Trophoblast cell (in vitro differentiated cells and primary cell): Measurements from ENCODE around the gene SLC18A2.
A peak's percentile ranks its signal among the peaks of the same experiment; 100 is the strongest.

Experiments
- DNase-seq, 2 donors: peaks; one replicate each; pipeline ENCODE4 v3.0.0-alpha.2; 2016
- H2AFZ ChIP-seq: 2 replicates; pipeline ENCODE4 v1.6.1; 2013; ENCODE audit warnings: low read length, moderate library complexity, mild to moderate bottlenecking; ENCODE audit not compliant: insufficient read depth, poor library complexity
- H2AK5ac ChIP-seq: 2 replicates; pipeline ENCODE4 v1.6.1; 2013; ENCODE audit warnings: mild to moderate bottlenecking, low read length
- H2BK120ac ChIP-seq: 2 replicates; pipeline ENCODE4 v1.6.1; 2013; ENCODE audit warnings: low read length, mild to moderate bottlenecking, moderate library complexity; ENCODE audit not compliant: insufficient read depth, poor library complexity
- H2BK12ac ChIP-seq: 2 replicates; pipeline ENCODE4 v1.6.1; 2013; ENCODE audit warnings: mild to moderate bottlenecking, low read length, moderate library complexity
- H2BK5ac ChIP-seq: 2 replicates; pipeline ENCODE4 v1.6.1; 2013; ENCODE audit warnings: low read length, low read depth, moderate library complexity, mild to moderate bottlenecking; ENCODE audit not compliant: poor library complexity
- H3K14ac ChIP-seq: 2 replicates; pipeline ENCODE4 v1.6.1; 2013; ENCODE audit warnings: mild to moderate bottlenecking, low read length
- H3K18ac ChIP-seq: 2 replicates; pipeline ENCODE4 v1.6.1; 2013; ENCODE audit warnings: mild to moderate bottlenecking, low read length
- H3K23ac ChIP-seq: 2 replicates; pipeline ENCODE4 v1.6.1; 2013; ENCODE audit warnings: low read length
- H3K27ac ChIP-seq: 2 replicates; pipeline ENCODE4 v1.5.1; 2013; ENCODE audit warnings: low read depth, mild to moderate bottlenecking, inconsistent platforms, low read length, moderate library complexity
- H3K27me3 ChIP-seq: 2 replicates; pipeline ENCODE4 v1.6.1; 2013; ENCODE audit warnings: inconsistent platforms, mild to moderate bottlenecking, low read length, moderate library complexity; ENCODE audit not compliant: insufficient read depth
- H3K36me3 ChIP-seq, 2 experiments: 1 replicate in 1 of 2; 2 replicates in 1 of 2; pipeline ENCODE4 v1.6.1; 2013; ENCODE audit warnings: low read length in 2 of 2, mild to moderate bottlenecking in 2 of 2, moderate library complexity in 1 of 2; ENCODE audit not compliant: insufficient read depth in 2 of 2, control insufficient read depth in 1 of 2
- H3K4ac ChIP-seq: 2 replicates; pipeline ENCODE4 v1.6.1; 2013; ENCODE audit warnings: low read depth, mild to moderate bottlenecking, low read length, moderate library complexity
- H3K4me1 ChIP-seq, 2 experiments: 1 replicate in 1 of 2; 2 replicates in 1 of 2; pipeline ENCODE4 v1.6.1; 2013; ENCODE audit warnings: low read length in 2 of 2, mild to moderate bottlenecking in 2 of 2, moderate library complexity in 1 of 2; ENCODE audit not compliant: insufficient read depth in 2 of 2, control insufficient read depth in 1 of 2
- H3K4me2 ChIP-seq: 2 replicates; pipeline ENCODE4 v1.6.1; 2013; ENCODE audit warnings: inconsistent platforms, mild to moderate bottlenecking, low read length, moderate library complexity
- H3K4me3 ChIP-seq: 2 replicates; pipeline ENCODE4 v1.5.1; 2013; ENCODE audit warnings: mild to moderate bottlenecking, low read depth, low read length, inconsistent platforms
- H3K79me1 ChIP-seq: one replicate; pipeline ENCODE4 v1.6.1; 2013; ENCODE audit warnings: low read length
- H3K79me2 ChIP-seq: 2 replicates; pipeline ENCODE4 v1.6.1; 2013; ENCODE audit warnings: low read length, mild to moderate bottlenecking; ENCODE audit not compliant: control insufficient read depth, insufficient read depth, poor library complexity
- H3K9ac ChIP-seq: 2 replicates; pipeline ENCODE4 v1.6.1; 2013; ENCODE audit warnings: mild to moderate bottlenecking, low read length
- H3K9me3 ChIP-seq: 2 replicates; pipeline ENCODE4 v1.6.1; 2013; ENCODE audit warnings: low read depth, mild to moderate bottlenecking, control low read depth, inconsistent platforms, low read length; ENCODE audit not compliant: insufficient read depth
- H4K12ac ChIP-seq: 2 replicates; pipeline ENCODE4 v1.6.1; 2013; ENCODE audit warnings: low read depth, mild to moderate bottlenecking, low read length, moderate library complexity
- H4K8ac ChIP-seq: 2 replicates; pipeline ENCODE4 v1.6.1; 2013; ENCODE audit warnings: low read depth, mild to moderate bottlenecking, low read length, moderate library complexity
- H4K91ac ChIP-seq: one replicate; pipeline ENCODE4 v1.6.1; 2013; ENCODE audit warnings: low read depth, mild to moderate bottlenecking, low read length, moderate library complexity
- WGBS: extraction: QIAGEN DNeasy Blood & Tissue Kit; methylation state at CpG from one replicate; pipeline ENCODE4 v1.1.7; 2013; ENCODE audit warnings: missing lambda C conversion rate; ENCODE audit not compliant: insufficient read length, insufficient coverage; ENCODE audit errors: extremely low coverage; 5-methylcytosine and 5-hydroxymethylcytosine counted together

Gene SLC18A2

GRCh38 chr10:117221156-117221711 is 19.7 kb upstream of the SLC18A2 start:
- H3K27ac ChIP-seq, result no peak overlapping the region
- H3K23ac ChIP-seq, result no peak overlapping the region
- peaks cover 3% of the 10 kb centered on the region for H3K79me2 ChIP-seq
- H3K36me3 ChIP-seq, result no peaks in the 10 kb centered on the region
- no peak overlapping the region for H3K9ac ChIP-seq
- no peak overlapping the region for H3K14ac ChIP-seq
- H2BK120ac ChIP-seq, result no peak overlapping the region
- H3K18ac ChIP-seq, result no peak overlapping the region
- H2AK5ac ChIP-seq, result no peak overlapping the region
- peaks cover 9 to 10% of the 10 kb centered on the region in 2 experiments for H3K4me1 ChIP-seq
- no peaks in the 10 kb centered on the region for H3K9me3 ChIP-seq
- H2BK5ac ChIP-seq, result no peak overlapping the region
- H4K8ac ChIP-seq, result no peak overlapping the region
- peaks cover 5% of the 10 kb centered on the region for H3K27me3 ChIP-seq
- H3K4me2 ChIP-seq, result no peak overlapping the region
- no peak overlapping the region for H2AFZ ChIP-seq
- no peak overlapping the region for H2BK12ac ChIP-seq
- H3K4ac ChIP-seq, result no peak overlapping the region
- H3K4me3 ChIP-seq, result no peak overlapping the region
- DNase-seq, result peak in 1 of 2 donors; percentile 5
- no CpG with 5 or more reads among the region's 10 CpGs for WGBS
- H3K79me1 ChIP-seq, result peaks cover 7% of the 10 kb centered on the region
- H4K91ac ChIP-seq, result no peak overlapping the region
- no peak overlapping the region for H4K12ac ChIP-seq

DNA sequence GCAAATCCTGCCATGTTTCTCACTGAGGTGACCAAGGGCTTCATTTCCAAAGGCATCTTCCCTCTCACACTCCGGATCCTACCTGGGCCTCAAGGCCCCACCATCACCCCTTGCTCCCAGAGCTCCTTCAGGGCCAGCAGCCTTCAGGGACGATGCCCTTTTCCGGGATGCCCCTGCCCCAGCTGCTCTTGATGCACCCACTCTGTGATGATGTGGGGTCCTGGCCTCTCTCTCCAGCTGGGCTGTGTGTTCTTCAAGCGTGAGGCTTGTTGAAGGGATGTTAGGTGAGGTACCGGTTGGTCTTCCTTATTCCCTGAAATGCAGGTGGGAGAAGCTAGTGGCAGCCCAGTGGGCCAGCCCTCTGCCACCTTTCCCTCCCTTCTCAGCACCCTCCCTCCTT is 18.4 kb upstream of the SLC18A2 start:
- no peak overlapping the region for H3K27ac ChIP-seq
- no peak overlapping the region for H2AK5ac ChIP-seq
- no peaks in the 10 kb centered on the region for H3K79me1 ChIP-seq
- no peak overlapping the region for H2BK5ac ChIP-seq
- no peak overlapping the region for H4K91ac ChIP-seq
- no peak for DNase-seq
- no peak overlapping the region for H3K4me3 ChIP-seq
- H4K8ac ChIP-seq, result no peak overlapping the region
- H3K4me2 ChIP-seq, result no peak overlapping the region
- H3K14ac ChIP-seq, result no peak overlapping the region
- H3K27me3 ChIP-seq, result peaks cover 1% of the 10 kb centered on the region
- H3K18ac ChIP-seq, result no peak overlapping the region
- H4K12ac ChIP-seq, result no peak overlapping the region
- no CpG with 5 or more reads among the region's 5 CpGs for WGBS
- no peaks in the 10 kb centered on the region for H3K9me3 ChIP-seq
- no peak overlapping the region for H2AFZ ChIP-seq
- H3K36me3 ChIP-seq, result no peaks in the 10 kb centered on the region
- no peak overlapping the region for H2BK120ac ChIP-seq
- H3K4me1 ChIP-seq, result no peaks in the 10 kb centered on the region
- H3K9ac ChIP-seq, result no peak overlapping the region
- H3K79me2 ChIP-seq, result no peaks in the 10 kb centered on the region
- H3K23ac ChIP-seq, result no peak overlapping the region
- no peak overlapping the region for H2BK12ac ChIP-seq
- no peak overlapping the region for H3K4ac ChIP-seq

DNA sequence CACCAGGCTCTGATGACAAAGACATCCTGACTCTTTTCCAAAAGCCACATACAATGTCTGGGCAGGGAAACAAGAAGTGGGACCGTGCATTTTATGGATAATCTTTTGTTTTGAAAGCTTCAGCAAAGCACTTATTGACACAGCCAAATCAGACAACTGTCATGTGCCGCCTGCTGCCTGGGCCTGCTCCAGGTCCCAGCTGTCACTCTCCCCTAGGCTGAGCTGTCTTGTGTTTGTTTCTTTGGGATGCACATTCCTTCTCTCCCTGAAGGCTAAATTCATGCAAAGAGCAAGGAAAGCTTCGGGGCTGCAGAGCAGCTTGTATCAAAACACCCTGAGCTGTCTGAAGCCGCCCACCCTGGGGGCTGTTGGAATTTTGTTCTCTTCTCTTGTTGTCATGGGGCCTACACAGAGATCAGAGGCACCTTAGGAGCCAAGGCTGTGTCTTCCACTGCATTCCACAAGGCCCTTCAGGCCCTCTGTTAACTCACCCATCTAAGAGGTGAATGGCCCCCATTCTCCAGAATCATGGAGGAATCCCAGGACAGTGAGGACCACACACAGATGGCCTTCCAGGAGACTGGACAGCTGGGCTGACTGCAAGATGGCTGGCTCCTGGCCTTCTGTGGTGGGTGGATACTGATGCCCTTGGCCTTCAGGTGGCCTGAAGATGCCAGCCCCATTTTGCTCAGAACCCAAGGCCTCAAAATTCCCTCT is 17.8 kb upstream of the SLC18A2 start:
- Histone ChIP-seq H3K4ac (no peak overlapping the region), H2BK12ac (no peak overlapping the region), H3K4me1 (no peaks in the 10 kb centered on the region), H4K8ac (no peak overlapping the region), H2BK120ac (no peak overlapping the region), H3K4me2 (no peak overlapping the region), H3K36me3 (no peaks in the 10 kb centered on the region), H3K79me1 (no peaks in the 10 kb centered on the region), H3K9me3 (no peaks in the 10 kb centered on the region), H2AFZ (no peak overlapping the region), H3K9ac (no peak overlapping the region), H3K4me3 (no peak overlapping the region), H3K79me2 (no peaks in the 10 kb centered on the region), H2BK5ac (no peak overlapping the region), H3K27ac (no peak overlapping the region), H4K12ac (no peak overlapping the region), H4K91ac (no peak overlapping the region), H3K18ac (no peak overlapping the region), H3K23ac (no peak overlapping the region), H3K14ac (no peak overlapping the region), H2AK5ac (no peak overlapping the region), H3K27me3 (no peaks in the 10 kb centered on the region)
- DNase-seq, result no peak
- WGBS, result no CpG with 5 or more reads among the region's 4 CpGs

- Histone ChIP-seq H2BK12ac (no peak overlapping the region), H3K23ac (no peak overlapping the region), H3K4ac (no peak overlapping the region), H3K27ac (no peak overlapping the region), H4K12ac (no peak overlapping the region), H2BK5ac (no peak overlapping the region), H3K79me2 (no peaks in the 10 kb centered on the region), H3K4me1 (no peaks in the 10 kb centered on the region), H3K9me3 (no peaks in the 10 kb centered on the region), H2BK120ac (no peak overlapping the region), H3K36me3 (no peaks in the 10 kb centered on the region), H3K9ac (no peak overlapping the region), H3K4me2 (no peak overlapping the region), H3K27me3 (no peaks in the 10 kb centered on the region), H3K4me3 (no peak overlapping the region), H3K18ac (no peak overlapping the region), H2AK5ac (no peak overlapping the region), H4K91ac (no peak overlapping the region), H3K79me1 (no peaks in the 10 kb centered on the region), H4K8ac (no peak overlapping the region), H3K14ac (no peak overlapping the region), H2AFZ (no peak overlapping the region)
- DNase-seq, result no peak
- WGBS, result no CpG with 5 or more reads among the region's 7 CpGs
These were observed 17.1 kb upstream of the SLC18A2 start for GRCh38 chr10:117223693-117224430.
